Stimulated activated CD8-positive, alpha-beta memory T cell treated with anti-CD3 and anti-CD28 coated beads, Interleukin-7, amount 100 ng/mL, for 1 hour (primary cell): Measurements from ENCODE around the gene TMEM132D.
"Not testable (repeated sequence)": the region's sequence is repeated elsewhere in the genome, so short reads cannot be mapped to it uniquely, and the experiment has no call there.

Experiments
- DNase-seq, 2 donors: peaks; one replicate each; pipeline ENCODE4 v3.0.0-alpha.2; 2020; ENCODE audit warnings: low read depth in 2 of 2

TMEM132D gene

DNA sequence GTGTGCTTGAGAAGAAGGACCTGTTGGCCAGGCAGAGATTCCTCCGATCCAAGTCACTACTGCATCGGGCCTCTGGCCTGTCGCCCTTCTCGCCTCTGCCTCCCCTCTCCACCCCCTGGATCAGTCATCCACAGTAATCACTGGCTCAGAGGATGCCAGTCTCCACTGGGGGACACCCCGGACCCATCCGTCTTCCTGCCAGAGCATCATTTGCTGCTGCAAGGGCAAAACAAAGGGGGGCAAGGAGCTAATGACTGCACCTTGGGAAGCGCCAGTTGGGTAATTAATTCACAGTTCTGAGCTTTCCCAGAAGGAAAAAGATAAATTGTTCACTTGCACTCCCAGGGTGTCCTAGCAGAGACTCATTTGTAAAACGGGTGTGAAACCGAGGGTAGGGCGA, 835.1 kb downstream of the TMEM132D start:
- DNase-seq = no peak

DNA sequence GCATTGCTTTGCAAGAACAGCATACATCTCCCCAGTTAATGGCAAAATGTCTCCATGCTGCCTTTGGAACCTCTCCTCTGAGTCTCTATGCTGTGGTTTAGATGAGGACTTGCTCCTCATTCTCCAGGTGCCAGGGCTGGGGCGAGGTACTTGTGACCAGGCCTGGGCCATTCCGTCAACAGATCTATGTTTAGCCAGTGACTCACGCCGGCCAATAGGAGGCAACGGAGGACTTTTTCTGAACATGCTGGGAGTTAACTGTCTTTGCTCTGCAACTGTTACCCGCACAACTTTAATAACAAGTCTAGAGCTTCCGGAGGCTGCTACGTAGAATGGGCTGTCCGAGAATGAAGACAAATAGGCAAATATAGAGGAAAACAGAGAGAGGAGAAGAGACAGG, 836.3 kb downstream of the TMEM132D start:
- DNase-seq = no peak

DNA sequence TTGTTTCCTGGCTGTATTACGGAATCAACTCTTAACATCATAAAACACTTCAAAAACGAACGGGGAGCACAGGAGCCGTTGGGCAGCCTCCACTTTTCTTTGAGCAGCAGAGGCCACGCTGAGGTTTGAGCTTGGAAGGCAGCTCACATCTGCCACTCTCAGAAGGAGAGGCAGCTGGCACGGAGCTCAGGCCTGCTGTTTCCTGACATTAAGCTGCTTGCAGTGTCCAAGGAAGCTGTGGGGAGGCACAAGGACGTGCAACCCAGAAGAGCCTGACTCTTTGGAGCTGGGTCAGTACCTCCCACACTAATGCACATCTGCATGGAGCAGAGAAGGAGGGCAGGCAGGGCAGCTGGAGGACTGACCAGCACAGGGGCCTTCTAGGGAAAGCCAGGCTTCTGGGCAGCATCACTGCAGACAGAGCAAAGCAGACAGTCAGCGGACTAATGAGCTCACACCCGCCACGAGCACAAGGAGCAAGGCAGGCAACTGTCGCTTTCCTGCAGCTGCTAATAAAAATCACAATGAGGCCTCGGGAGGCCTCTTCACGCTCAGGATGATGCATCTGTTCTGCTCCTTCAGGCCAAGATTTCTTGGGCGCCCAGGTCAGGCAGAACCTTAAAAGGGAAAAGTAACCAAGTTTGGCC, 839.5 kb downstream of the TMEM132D start:
- DNase-seq = no peak

DNA sequence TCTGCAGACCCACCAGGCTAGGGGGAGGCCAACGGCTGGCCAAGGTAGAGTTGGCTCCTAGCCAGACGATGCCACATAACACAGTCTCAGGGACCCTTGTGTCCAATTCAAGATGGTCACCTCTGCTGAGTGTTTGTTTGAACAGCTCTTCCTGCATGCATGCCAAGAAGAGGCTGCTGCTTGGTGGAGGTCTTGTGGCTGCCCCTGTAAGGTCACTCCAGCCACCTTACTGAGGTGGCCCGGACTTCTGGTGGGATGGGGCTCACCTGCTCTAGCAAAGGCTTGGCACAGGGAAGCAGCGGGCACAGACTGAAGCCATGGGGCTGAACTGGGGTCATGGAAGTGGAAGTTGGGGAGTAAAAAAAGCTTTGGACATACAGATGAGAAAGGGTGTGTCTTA, 840.2 kb downstream of the TMEM132D start:
- no peak for DNase-seq

DNA sequence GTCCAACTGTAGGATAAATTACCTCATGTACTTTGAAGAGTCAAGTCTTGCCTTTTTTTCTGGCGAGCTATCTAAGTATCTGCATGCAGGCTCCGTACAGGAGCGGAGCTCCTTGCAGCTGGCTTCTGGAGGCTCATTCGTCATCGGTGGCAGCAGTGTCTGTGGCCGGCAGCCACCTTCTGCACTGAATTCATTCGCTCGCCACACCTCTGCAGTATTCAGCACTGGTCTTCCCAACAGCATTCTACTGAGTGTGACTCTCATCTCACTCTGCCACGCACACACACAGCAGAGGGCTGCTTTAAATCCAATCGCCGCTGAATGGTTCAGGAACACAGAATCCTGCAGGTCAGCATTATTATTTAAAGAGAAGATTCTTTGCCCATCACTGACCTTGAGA, 850.6 kb downstream of the TMEM132D start:
- no peak for DNase-seq

DNA sequence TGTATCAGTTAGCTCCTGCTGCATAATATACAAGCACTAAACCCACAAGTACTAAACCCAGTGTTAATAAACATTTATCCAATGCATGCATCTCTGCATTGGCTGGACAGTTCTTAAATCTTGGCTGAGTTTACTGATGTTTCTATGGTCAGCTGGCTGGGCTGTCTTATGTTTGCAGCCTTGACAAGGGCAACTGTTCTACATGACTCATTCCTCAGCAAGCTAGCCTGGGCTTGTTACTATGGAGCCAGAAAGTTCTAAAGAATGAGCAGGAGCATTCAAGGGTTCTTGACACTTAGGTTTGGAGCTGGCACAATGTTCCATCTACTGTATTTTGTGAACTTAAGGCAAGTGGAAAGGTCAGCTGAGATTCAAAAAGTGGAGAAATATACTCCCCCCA, 851.5 kb downstream of the TMEM132D start:
- DNase-seq = no peak

DNA sequence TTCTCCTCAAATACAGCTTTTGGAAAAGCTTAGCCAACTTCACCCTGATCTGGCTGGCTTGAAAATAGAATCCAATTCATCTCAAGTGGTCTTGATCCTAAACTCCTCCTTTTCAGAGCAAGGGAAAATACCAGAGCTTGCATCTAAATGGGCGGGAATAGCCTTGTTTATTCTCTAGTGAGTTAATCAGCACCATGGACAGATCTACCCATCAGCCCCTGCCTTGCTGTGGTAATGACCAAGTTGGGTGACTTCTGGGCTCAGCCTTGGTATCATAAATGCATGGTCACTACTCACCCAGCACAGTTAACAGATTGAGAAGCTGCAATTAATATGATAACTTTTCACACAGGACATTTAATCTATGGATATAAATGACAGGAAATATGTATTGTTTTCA, 853.9 kb downstream of the TMEM132D start:
- no peak for DNase-seq

DNA sequence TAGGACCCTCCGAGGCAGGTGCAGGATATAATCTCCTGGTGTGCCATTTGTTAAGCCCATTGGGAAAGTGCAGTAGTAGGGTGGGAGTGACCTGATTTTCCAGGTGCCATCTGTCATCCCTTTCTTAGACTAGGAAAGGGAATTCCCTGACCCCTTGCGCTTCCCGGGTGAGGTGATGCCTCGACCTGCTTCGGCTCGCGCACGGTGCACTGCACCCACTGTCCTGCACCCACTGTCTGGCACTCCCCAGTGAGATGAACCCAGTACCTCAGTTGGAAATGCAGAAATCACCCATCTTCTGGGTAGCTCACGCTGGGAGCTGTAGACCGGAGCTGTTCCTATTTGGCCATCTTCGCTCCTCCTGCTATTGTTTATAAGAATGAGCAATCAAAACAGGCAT, 860.5 kb downstream of the TMEM132D start:
- DNase-seq = not testable (repeated sequence)

DNA sequence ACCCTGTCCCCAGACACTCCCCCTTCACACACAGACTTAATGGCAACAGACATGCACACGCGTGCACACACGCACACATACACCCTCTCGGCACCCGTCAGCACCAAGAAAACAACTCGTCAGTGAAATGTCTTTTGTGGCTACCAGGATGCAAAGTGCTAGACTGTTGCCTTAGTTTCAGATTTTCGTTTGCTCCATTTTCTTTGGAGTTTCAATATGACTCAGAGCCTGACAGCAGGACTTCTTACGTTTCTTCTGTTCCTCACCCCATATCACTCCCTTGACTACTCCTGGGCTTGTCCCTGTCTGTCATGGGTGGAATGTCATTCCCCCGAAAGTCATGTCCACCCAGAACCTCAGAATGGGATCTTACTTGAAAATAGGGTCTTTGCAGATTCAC, 867.7 kb downstream of the TMEM132D start:
- no peak for DNase-seq

DNA sequence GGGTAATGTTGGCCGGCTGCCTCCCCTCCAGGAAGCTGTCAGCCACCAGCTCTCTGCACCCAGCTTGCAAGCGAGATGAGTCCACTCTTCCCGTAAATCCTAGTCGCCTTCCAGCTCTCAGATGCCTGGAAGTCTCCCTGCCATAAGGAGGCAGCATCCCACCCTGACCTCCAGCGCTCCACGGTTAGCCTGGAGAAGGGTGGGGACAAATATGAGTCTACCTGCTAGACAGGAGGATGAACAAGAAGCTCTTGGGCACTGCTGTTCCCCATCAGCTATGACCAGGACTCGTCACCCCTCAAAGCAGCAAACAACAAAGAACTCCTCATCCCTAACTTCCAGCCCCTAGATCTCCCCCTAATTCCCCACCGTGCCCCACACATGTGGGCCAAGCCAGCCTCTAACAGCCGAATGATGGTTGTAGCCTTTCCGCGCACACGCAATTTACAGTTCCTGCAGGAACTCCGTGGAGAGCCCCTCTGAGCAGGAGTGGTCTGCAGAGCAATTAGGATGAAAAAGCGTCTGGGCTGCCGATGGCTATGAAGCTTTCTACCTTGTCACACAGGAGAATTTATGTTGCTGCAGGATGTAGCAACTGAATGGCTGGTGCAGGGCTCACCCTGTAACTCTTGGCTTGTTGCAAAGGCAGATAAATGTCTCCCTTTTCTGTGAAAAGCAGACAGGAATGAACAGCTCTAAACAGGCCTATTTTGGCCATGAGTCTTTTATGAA, 869.1 kb downstream of the TMEM132D start:
- no peak for DNase-seq

DNA sequence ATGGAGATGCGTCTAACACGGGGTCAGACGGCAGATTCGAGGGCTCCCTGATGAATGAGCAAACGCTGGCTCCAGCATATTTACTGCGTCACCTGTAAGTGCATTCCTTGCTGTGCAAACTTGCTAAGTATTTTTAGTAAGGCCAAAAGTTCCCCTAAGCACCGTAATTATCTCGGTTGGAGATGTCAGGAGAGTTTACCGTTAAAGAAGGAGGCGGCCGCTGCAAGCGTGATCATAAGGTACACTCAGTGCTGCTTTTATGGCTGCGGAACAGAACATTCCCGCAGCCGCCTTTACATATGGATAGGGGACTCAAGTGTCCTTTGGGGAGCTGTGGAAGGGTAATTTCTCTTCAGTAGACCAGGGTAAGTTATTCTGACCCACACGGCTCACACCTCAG, 875.0 kb downstream of the TMEM132D start:
- no peak for DNase-seq

DNA sequence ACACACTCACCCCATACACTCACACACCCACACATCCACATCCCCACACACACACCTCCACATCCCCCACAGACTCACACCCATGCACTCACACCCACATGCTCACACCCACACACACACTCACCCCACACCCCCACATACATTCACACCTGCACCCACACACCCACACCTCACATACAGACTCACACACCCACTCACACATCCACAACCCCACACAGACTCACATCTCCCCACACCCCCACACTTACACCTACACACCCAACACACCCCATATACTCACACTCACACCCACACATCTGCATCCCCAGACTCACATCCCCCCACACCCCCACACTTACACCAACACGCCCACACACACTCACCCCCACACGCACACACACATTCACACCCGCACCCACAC, 878.8 kb downstream of the TMEM132D start:
- DNase-seq = no peak
